ENCODE data around the gene SKA1. TPM values are rescaled to one million over a fixed set of nuclear protein-coding genes. Genes with fewer than 3 reads are reported as not detected.
"Not testable (repeated sequence)": the region's sequence is repeated elsewhere in the genome, so short reads cannot be mapped to it uniquely, and the experiment has no call there.

Gene SKA1
- polyA plus RNA-seq, 1 donor from 2014 or later, result 0.90 TPM

DNA sequence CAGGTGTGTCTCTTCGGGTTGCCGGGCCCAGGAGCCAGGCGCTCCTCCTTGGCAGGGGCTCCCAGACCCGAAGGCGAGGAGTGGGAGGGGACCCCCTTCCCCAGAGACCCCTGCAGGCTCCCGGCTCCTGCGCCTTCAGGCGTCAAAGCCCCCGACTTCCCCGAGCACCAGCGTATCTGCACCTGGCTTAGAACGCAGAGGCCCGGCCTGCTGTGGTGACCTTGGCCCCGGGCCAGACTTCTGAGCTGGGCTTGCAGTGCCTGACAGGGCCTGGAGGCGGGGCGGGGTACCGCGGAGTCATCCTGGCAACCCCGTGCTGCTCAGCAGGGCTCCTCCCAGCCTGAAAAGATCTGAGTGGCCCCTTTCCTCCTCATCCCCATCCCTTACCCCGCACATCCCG, 27.0 kb downstream of the SKA1 start:
- Mint-ChIP-seq H3K4me3 (no peak overlapping the region), H3K27me3 (peaks cover 25% of the 10 kb centered on the region), H3K27ac (no peak overlapping the region), H3K36me3 (peaks cover 2% of the 10 kb centered on the region), H3K4me1 (peaks cover 0 to 7% (median 2%) of the 10 kb centered on the region in 3 donors), H3K9me3 (peaks cover 0 to 3% (median 2%) of the 10 kb centered on the region in 3 donors)

DNA sequence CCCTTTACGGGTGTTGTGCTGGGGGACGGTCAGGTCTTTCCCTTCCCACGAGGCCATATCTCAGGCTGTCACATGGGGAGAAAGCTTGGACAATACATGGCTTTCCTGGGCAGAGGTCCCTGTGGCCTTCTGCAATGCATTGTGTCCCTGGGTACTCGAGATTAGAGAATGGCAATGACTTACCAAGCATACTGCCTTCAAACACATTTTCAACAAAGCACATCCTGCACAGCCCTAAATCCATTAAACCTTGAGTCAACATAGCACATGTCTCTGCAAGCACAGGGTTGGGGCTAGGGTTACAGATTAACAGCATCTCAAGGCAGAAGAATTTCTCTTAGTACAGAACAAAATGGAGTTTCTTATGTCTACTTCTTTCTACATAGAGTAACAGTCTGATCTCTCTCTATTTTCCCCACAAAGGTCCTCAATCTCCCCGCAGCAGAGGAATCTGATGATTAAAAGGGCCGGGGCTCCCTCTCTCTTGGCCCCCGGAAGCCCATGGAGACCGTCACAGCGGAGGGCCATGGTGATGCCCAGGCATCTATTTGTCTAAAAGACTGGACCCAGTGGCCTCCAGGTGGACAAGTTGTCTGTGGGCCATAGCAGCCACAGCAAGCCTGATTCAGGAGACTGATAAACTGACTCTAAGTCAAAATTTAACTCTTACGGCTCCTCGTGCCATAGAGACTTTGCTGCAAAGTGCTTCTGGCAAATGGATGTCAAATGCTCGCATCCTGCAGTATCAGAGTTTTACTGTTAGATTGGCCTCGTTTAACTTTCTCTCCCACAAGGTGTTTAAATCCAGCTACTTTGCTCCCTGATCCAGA, 30.1 kb downstream of the SKA1 start:
- not testable (repeated sequence) for H3K36me3 Mint-ChIP-seq, H3K4me3 Mint-ChIP-seq, H3K9me3 Mint-ChIP-seq, H3K4me1 Mint-ChIP-seq, H3K27ac Mint-ChIP-seq
- H3K27me3 Mint-ChIP-seq, result peaks cover 28% of the 10 kb centered on the region

DNA sequence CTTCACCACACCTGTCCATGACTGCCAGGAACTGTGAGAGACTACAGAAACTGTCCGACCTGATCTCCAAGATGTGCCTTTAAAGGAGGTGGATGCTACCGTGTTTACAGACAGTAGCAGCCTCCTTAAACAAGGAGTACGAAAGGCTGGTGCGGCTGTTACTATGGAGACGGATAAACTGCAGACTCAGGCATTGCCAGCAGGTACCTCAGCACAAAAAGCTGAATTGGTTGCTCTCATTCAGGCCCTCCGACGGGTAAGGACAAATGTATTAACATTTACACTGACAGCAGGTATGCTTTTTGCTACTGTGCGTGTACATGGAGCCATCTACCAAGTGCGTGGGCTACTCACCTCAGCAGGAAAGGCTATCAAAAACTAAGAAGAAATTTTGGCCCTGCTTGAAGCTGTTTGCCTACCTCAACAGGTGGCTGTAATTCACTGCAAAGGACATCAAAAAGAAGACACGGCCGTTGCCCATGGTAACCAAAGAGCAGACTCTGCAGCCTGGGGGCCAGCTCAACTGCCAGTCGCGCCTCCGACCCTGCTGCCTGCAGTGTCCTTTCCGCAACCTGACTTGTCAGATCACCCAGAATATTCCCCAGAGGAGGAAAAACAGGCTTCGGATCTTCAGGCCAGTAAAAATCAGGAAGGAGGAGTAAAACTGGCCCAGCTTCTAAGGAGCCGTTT, 30.9 kb downstream of the SKA1 start:
- H3K27me3 Mint-ChIP-seq, result peaks cover 28% of the 10 kb centered on the region

DNA sequence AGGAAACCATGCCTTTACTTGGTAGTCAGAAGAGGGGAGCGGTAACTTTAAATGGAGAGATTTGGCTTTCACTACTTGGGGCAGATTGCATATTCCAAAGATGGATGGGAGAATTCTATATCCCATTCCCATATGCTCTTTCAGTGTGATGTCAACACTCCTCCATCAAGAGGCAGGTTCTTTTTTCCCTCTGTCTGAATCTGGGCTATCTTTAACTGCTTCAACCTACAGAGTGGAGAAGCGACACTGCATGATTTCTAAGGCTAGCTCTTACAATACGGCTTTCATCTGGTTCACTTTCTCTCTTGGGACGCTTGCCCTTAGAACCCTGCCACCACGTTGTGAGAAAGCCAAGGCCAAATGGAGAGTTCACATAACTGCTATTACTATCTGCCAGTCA, 34.4 kb downstream of the SKA1 start:
- no peak overlapping the region for H3K4me3 Mint-ChIP-seq
- H3K9me3 Mint-ChIP-seq, result no peaks in the 10 kb centered on the region
- peaks cover 2% of the 10 kb centered on the region for H3K36me3 Mint-ChIP-seq
- H3K27me3 Mint-ChIP-seq, result peaks cover 7% of the 10 kb centered on the region
- no peaks in the 10 kb centered on the region for H3K4me1 Mint-ChIP-seq
- H3K27ac Mint-ChIP-seq, result no peak overlapping the region

More for the DNA sequence above, 30.9 kb downstream of the SKA1 start:
- H3K4me3 Mint-ChIP-seq, result no peak overlapping the region
- peaks cover 0 to 3% (median 0%) of the 10 kb centered on the region in 3 donors for H3K9me3 Mint-ChIP-seq
- no peak overlapping the region for H3K27ac Mint-ChIP-seq
- H3K36me3 Mint-ChIP-seq, result peaks cover 2% of the 10 kb centered on the region
- peaks cover 0 to 2% (median 0%) of the 10 kb centered on the region in 3 donors for H3K4me1 Mint-ChIP-seq

DNA sequence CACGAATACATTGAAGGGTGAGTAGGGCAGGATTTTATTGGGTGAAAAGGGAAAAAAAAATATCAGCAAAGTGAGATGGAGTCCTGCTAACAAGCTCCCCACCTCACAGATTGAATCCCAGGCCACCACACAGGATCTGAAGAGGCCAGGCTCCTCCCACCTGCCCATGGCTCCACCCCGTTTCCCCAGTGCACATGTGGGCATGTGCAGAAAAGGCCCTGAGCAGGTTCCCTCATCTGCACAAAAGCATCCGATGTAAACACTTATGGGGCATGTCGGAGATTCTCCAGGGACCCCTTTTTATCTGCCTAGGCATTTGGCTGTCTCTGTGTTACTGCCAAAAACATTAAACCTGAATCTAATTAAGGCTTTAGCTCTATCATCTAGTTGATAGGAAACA, 35.2 kb downstream of the SKA1 start:
- H3K27me3 Mint-ChIP-seq, result peaks cover 7% of the 10 kb centered on the region
- peaks cover 2% of the 10 kb centered on the region for H3K36me3 Mint-ChIP-seq
- no peaks in the 10 kb centered on the region for H3K4me1 Mint-ChIP-seq
- H3K4me3 Mint-ChIP-seq, result peak overlapping the region in 1 of 4 donors; percentile 59
- H3K27ac Mint-ChIP-seq, result no peak overlapping the region
- no peaks in the 10 kb centered on the region for H3K9me3 Mint-ChIP-seq

DNA sequence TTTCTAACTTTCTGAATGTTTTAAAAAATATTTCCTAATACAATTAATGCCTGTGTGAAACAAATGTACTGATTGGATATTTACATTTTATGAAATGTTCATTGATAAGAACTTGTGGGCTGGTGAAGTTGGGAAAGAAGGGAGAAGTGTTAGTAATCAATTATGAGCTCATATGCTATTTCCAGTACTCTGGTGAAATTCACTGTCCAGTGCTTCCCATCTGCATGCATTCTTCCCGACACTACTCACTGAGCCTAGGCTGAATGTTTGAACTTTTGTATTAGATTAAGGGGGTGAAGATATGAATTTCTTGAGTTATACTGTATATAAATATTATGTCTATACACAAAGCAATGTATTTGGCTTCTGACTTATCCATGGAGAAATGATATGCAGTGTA, 36.0 kb downstream of the SKA1 start:
- H3K4me3 Mint-ChIP-seq, result no peak overlapping the region
- peaks cover 4% of the 10 kb centered on the region for H3K27me3 Mint-ChIP-seq

DNA sequence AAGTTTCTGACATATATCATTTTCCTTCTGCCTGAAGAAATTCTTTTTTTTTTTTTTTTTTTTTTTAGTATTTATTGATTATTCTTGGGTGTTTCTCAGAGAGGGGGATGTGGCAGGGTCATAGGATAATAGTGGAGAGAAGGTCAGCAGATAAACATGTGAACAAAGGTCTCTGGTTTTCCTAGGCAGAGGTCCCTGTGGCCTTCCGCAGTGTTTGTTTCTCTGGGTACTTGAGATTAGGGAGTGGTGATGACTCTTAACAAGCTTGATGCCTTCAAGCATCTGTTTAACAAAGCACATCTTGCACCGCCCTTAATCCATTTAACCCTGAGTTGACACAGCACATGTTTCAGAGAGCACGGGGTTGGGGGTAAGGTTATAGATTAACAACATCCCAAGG, 42.0 kb downstream of the SKA1 start:
- H3K27me3 Mint-ChIP-seq, H3K36me3 Mint-ChIP-seq, H3K4me1 Mint-ChIP-seq: not testable (repeated sequence)

More for the DNA sequence above, 36.0 kb downstream of the SKA1 start:
- Mint-ChIP-seq H3K36me3 (peaks cover 2% of the 10 kb centered on the region), H3K27ac (no peak overlapping the region), H3K4me1 (no peaks in the 10 kb centered on the region), H3K9me3 (no peaks in the 10 kb centered on the region)

DNA sequence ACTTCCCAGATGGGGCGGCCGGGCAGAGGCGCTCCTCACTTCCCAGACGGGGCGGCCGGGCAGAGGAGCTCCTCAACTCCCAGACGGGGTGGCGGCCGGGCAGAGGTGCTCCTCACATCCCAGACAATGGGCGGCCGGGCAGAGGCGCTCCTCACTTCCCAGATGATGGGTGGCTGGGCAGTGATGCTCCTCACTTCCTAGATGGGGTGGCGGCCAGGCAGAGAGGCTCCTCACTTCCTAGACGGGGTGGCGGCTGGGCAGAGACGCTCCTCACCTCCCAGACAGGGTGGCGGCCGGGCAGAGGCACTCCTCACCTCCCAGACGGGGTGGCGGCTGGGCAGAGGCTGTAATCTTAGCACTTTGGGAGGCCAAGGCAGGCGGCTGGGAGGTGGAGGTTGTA, 42.9 kb downstream of the SKA1 start:
- not testable (repeated sequence) for H3K36me3 Mint-ChIP-seq, H3K27me3 Mint-ChIP-seq, H3K27ac Mint-ChIP-seq, H3K4me1 Mint-ChIP-seq, H3K4me3 Mint-ChIP-seq
- peaks cover 0 to 12% (median 3%) of the 10 kb centered on the region in 3 donors for H3K9me3 Mint-ChIP-seq

More for the DNA sequence above, 42.0 kb downstream of the SKA1 start:
- not testable (repeated sequence) for H3K27ac Mint-ChIP-seq, H3K4me3 Mint-ChIP-seq
- peaks cover 0 to 12% (median 3%) of the 10 kb centered on the region in 3 donors for H3K9me3 Mint-ChIP-seq

DNA sequence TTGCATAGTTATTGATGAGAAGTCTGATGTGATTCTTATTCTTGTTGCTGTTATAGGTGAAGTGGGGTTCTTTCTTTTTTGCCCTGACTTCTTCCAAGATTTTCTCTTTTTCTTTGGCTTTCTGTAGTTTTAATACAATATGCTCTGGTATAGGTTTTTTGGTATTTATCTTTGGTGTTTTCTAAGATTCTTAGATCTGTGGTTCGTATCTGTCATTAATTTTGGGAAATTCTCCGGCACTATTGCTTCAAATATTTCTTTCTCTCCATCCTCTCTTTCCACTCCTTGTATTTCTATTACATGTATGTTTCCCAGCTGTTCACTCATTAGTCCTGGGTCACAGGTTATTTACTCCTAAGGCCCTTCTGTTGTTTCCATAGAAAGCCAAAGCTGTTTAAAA, 43.8 kb downstream of the SKA1 start:
- Mint-ChIP-seq H3K36me3 (peaks cover 6% of the 10 kb centered on the region), H3K9me3 (peaks cover 0 to 12% (median 3%) of the 10 kb centered on the region in 3 donors), H3K4me3 (peak overlapping the region in 1 of 4 donors; percentile 22), H3K27ac (no peak overlapping the region), H3K4me1 (peaks cover 0 to 1% (median 0%) of the 10 kb centered on the region in 3 donors), H3K27me3 (peaks cover 5% of the 10 kb centered on the region)

DNA sequence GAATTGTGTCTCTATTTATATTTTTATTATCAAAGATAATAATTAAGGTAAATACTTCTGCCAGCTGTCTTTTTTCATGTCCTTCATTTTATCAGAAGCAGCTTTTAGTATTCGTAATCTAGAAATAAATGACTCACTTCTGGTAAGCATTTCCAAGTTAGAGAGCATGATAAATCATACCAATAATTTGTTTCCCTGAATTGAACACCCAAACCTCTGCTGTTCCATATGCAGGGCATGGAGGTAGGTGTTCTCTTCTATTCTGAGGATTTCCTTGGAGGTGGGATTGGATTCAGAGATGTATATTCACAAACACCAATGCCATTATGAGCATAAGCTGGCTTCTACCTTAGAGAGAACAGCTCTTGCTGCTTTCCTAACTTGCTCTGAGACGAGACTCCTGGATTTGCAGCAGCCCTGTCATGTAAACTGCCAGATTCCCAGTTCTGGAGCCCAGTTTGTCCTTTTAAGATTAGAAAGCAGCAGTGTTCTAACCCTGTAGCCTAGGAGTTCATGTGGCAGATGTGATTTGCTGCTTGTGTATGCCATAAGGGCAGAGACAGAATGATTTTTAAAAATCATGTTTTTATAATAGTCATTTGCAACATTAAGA, 47.5 kb downstream of the SKA1 start:
- Mint-ChIP-seq H3K27ac (no peak overlapping the region), H3K27me3 (peaks cover 11% of the 10 kb centered on the region), H3K4me1 (peaks cover 0 to 1% (median 0%) of the 10 kb centered on the region in 3 donors), H3K4me3 (no peak overlapping the region), H3K36me3 (peaks cover 3% of the 10 kb centered on the region), H3K9me3 (peaks cover 0 to 19% (median 10%) of the 10 kb centered on the region in 3 donors)

DNA sequence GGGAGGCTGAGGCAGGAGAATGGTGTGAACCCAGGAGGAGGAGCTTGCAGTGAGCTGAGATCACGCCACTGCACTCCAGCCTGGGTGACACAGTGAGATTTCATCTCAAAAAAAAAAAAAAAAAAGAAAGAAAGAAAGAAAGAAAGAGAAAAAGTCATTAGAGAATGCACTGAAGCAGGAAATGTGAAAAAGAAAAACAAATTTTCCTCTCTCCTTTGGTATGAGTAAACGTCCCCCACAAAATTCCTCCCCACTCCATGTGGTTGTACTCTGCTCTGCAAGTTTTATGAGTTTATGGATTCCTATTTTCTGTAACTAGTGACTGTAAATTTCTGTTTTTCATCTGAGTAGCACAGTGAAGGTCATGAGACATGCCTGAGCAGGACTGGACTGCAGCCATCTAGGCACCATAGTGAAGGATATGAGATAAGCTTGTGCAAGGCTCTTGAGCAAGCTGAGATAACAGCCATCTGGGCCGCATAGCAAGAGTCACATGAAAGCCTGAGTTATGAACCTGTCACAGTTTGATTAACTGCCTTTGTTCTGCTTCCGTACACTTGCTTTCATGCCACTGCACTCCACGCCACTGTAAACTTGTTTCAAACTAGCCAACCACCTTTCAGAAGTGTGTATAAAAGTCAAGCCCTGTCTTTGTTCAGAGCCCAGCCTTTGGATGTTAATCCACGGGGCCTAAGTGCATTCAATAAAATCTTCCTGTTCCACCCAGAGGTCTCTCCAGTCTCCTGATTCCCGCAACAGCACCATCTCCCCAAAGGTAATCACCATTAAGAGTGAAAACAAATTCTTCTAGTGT, 50.2 kb downstream of the SKA1 start:
- H3K36me3 Mint-ChIP-seq, result no peaks in the 10 kb centered on the region
- H3K27me3 Mint-ChIP-seq, result peaks cover 15% of the 10 kb centered on the region
- H3K4me3 Mint-ChIP-seq, result no peak overlapping the region

DNA sequence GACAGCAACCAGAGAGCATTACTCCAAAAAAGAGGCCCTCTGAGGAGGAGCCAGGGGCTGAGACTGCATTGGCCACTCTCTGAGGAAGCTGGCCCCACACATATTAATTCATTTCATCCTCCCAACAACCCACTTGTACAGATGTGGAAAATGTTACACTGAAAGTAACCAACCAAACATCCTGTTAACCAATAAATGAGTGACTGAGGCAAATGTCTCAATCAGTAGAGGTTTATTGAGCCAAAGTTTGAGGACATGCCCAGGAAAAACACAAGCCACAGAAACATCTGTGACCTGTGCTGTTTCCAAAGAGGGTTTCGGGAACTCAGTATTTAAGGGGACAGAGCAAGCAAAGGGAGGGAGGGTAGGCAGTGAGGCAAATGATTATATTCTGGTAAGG, 53.0 kb downstream of the SKA1 start:
- peaks cover 0 to 8% (median 6%) of the 10 kb centered on the region in 3 donors for H3K9me3 Mint-ChIP-seq
- H3K27ac Mint-ChIP-seq, result no peak overlapping the region
- peaks cover 14% of the 10 kb centered on the region for H3K27me3 Mint-ChIP-seq

More for the DNA sequence above, 50.2 kb downstream of the SKA1 start:
- Mint-ChIP-seq H3K9me3 (peaks cover 0 to 8% (median 6%) of the 10 kb centered on the region in 3 donors), H3K4me1 (no peaks in the 10 kb centered on the region), H3K27ac (no peak overlapping the region)

DNA sequence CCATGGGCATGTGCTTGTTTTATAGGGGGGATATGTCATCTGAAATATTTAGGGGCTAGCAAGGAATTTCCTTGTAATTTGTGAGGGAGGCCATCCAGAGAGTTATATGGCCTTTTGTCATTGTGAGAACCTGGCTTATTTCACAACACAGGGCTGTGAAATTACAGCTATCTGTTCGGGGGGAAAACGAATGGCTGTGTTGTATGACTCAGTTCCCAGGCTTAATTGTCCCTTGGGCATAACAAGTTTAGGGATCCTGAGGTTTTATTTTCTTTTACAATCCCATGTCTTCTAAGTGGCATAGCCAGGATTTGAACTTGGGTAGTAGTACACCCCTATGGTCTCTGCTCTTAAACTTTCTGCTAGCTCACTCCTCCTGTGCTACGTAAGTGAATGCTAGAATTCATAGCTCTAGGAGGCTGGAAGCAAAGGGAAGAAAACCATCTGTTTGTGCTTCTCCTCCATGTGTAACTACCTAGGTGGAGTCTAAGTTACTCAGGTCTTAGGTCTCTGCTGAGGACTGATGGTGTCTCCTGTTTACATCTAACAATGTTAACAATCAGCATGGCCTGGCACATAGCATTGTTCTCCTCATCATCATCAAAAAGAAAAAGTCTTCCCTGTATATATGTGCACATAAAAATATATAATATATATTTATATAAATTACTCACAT, 53.8 kb downstream of the SKA1 start:
- H3K36me3 Mint-ChIP-seq, result no peaks in the 10 kb centered on the region
- no peak overlapping the region for H3K27ac Mint-ChIP-seq
- H3K9me3 Mint-ChIP-seq, result peaks cover 0 to 8% (median 6%) of the 10 kb centered on the region in 3 donors
- no peaks in the 10 kb centered on the region for H3K4me1 Mint-ChIP-seq
- H3K4me3 Mint-ChIP-seq, result no peak overlapping the region
- H3K27me3 Mint-ChIP-seq, result peaks cover 12% of the 10 kb centered on the region

More for the DNA sequence above, 53.0 kb downstream of the SKA1 start:
- no peak overlapping the region for H3K4me3 Mint-ChIP-seq
- H3K36me3 Mint-ChIP-seq, result no peaks in the 10 kb centered on the region
- no peaks in the 10 kb centered on the region for H3K4me1 Mint-ChIP-seq

All from IgD-negative memory B cell (primary cell).